ENCODE results near the gene ZNFX1.
A peak's percentile ranks its signal among the peaks of the same experiment; 100 is the strongest.

ZNFX1 gene

DNA sequence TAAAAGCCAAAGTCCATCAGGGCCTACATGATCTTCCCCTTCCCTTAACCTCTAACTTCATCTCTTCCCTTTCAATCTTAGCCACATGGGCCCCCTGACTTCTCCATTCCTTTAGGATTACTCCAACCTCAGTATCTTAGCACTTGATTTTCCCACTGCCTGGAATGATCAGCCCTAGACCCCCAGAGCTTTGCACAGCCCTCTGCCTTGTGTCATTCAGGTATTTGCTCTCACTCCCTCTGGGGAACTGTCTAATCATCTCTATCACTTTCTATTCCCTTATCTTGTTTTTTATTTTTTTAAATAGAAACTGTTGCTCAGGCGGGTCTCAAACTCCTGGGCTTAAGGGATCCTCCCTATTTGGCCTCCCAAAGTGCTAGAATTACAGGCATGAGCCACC is 13.3 kb upstream of the ZNFX1 start:
- no peak for DNase-seq

DNA sequence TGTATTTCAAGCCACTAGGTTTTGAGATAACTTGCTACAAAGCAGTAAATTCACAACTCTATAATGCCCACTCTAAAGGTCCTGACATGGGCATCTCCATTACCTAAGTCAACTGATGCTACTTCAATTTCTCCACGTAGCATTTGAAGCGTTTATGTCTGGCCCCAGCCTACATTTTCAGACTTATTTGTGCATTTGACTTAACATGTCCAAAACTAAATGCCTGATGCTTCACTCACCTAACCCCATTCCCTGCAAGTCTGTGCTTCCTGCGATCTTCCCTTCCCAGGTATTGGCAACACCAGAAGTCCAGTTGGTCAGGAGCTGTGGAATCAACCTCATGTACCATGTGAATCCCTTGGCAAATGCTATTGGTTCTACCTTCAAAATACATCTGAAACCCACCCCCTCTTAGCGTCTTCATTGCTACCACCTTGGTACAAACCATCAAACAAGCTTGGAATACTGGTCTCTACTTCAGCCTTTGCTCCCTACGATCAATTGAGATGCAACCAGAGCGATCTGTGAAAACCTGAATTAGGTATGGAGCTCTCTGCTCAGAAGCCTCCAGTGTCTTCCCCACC is 12.8 kb upstream of the ZNFX1 start:
- DNase-seq, result no peak

DNA sequence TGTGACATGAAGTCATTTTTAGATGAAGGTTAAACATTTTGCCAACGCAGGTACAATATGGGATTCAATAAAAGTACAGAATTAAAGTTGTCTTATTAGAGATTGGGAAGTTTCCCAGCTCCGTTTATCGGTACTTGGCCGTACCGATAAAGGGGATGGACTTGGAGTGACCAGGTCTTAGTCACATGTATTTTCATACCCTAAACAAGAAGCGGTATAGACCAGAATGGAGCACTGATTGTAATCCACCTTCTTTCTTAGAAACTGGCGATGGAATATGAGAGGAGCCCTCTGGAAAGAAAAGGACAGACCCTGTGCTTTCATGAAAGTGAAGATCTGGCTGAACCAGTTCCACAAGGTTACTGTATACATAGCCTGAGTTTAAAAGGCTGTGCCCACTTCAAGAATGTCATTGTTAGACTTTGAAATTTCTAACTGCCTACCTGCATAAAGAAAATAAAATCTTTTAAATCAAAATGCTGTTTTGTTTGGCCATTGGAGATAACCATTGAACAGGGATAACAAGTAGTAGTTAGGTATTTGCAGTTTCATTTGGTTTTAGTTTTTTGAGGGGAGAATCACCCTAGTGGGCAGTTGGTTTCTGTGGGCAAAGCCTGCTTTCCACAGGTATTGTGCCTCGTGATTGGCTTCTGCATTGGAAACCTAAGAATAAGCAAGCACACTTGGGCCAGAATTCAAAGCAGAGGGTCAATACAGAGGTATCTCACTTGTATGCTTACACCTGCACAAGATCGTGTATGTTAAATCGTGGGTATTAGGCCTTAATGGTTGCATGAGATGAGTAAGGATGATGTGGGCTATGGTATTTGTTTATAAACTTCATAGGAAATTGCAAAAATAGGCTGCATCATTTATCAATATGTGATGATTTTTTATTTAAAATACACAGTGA is 11.2 kb upstream of the ZNFX1 start:
- DNase-seq, result no peak

DNA sequence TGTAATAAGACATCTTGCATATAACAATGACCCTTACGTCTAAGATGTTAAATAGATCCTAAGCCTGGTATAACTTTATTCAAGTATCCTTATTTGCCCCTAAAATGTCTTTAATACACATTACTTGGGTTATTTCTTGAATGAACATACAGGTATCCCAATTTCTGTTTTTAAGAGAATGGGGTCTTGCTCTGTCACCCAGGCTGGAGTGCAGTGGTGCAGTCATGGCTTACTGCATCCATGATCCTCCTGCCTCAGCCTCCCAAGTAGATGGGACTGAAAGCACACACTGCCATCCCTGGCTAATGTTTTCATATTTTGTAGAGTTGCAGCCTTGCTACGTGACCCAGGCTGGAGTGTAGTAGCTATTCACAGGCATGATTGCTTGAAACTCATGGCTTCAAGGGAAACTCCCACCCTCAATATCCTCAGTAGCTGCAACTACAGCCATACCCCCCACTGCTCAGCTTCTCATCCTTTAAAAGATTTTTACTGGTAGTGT is 10.4 kb upstream of the ZNFX1 start:
- DNase-seq, result no peak

DNA sequence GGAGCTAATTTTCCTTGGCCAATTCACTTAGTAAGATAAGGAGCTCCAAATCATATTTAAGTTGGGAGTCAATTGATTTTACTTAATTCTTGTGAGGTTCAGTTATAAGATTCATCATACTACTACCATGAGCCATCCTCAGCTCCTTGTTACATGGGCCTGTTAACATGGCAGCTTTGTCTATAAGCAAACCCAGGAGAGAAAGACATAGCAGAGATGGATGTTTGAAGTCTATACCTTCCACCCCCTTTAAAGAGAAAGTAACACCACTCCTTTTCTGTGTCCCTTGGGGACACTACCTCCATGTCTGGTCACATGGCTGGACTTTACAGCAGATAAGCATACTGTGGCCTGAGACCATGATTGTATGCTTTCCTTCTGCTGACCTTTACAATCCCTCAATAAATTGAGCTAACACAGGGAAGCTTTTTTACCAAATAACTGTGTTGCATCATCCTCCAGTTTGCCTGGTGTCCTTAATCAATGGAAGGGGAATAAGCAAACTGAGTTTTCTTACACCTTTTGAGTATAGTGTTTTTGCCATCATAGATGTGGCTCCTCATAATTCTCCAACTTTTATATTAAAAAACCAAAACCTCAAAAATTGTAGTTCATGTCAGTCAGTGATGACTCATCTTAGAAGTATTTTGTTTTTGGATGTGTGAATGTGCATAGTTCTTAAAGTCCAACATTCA is 9.8 kb upstream of the ZNFX1 start:
- peak; percentile 76 for DNase-seq

DNA sequence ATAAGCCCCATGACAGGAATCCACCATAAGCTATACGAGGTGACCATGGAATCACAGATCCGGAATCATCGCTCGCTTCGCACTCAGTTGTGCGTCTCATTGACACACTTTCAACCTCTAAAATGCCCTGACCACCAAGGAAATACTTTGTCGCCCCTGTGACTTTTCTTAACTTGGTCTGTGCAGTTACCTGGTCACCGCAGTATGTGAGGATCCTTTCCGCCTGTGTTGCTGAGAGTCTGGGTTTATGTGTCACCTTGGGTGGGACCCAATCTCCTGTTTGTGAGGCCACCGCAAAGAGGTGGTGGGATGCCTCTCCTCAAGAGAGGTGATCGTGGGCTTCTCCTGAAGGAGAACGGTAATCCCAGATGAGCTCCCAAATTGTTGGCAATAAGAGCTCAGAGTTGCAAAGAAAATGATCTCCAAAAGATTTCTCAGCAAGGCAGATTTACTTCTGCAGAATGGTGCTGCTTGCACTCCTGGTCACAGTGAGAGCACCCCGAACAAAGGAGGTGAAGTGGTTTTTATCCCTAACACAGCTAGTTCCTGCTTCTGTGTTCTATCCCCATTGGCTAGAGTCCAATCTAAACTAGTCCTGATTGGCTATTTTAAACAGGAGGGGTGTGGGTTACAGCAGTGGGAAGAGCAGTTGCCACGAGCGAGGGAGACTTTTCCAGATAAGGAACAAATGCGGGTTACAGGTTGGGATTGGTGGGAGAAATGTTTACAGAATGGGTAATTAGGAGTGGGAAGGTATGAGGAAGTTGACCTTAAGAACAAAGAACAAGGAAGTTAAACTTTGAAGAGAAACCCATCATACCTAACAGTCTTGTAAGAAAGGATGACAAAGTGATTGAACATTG is 9.1 kb upstream of the ZNFX1 start:
- DNase-seq, result no peak

DNA sequence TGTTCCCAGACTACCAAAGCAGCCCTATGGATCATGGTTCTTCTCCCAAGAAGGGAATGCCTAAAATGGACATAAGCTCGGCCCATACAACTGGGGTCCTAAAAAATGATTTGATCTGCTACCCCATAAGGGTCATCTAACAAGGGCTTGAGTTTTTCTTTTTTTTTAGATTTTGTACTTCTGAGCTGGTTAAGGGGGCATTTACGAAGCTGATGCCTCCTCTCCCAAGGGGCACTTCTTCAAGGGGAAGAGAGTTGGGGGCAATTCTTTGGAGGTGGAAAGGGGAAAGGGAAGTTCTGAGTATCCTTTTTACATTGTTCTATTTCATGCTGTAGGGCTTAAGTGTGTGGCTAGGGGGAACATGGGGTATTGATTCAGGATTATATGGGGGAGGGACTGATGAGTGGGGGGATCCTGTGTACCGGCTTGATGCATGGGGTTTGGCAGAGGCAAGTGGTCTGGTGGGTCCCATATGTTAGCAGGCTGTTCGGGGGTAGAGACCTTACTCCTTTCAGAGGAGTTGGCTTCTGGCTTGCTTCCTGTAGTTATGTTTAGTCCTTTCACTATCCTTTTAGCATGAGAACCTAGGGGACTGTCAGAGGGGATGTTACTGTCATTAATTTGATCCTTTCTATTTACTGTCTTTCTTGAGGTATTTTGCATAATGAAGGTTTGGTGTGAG is 8.1 kb upstream of the ZNFX1 start:
- DNase-seq, result no peak

DNA sequence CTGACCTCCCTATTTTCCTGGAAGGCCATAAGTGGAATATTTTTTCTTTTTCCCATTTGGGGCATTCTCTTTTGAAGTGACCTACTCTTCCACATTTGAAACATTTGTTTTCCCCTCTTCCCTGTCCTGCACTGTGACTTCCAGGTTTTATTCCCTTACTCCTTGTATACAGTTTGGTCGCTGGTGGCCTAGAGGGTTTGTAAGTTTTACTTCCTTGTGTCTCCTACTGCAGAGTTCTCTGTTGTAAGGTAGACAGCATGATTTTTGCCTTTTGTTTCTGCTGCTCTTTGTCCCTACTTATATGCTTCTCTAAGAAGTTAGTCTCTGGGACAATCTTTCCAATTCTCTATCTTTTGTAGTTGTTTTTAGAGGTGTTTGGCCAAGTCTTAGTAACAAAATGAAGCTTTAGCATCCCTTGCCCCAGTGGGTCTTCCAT is 7.4 kb upstream of the ZNFX1 start:
- no peak for DNase-seq

DNA sequence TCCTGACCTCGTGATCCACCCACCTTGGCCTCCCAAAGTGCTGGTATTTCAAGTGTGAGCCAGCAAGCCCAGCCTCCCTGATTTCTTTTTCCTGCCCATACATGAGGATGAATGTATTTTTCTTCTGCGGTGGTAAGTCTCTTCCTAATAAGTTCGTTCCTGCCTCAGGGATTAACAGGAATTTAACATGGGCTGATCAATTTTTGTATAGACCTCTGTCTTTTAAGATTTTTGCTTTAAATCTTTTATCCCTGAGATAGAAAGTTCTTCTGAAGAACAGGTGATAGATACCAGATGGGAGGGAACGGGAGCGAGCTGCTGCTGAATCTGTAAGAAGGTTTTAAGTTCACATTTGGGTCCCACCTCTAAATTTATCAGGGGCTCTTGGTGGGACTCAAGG is 7.0 kb upstream of the ZNFX1 start:
- no peak for DNase-seq

DNA sequence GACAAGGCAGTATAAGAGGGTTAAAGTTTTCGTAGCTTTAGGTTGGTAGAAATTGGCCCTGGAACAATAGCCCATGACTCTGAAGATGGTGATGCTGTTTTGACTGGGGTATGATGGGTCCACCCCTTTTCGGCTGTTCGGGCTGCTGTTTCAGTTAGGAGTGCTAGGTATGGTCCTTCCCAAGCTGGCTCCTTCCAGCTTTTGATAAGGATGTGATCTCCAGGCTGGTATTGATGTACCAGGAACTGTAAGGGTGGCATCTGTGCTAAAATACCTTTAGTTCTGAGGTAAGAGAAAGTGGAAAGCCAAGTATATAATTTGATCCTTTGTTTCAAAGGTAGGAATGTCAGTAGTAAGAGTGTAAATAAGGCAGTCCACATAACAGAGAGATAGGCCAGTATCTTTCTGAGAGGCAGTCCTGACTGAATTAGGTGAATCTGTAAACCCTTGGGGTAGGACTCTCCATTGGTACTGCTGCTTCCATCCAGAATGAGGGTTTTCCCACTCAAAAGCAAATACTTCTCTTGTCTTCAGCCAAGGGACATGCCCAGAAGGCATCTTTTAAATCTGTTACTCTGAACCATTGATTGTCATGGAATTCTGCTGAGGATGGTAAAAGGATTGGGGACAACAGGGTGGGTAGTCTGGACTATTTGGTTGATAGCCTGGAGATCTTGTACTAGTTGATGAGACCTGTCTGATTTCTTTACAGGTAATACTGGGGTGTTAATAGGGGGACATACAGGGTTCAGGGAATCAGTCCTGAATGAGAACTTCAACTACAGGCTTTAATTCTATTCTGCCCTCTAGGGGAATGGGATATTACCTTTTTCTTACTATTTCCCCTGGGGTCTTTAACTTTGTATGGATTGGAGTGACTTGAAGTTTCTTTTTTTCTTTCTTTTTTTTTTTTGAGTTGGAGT is 6.1 kb upstream of the ZNFX1 start:
- DNase-seq, result no peak

DNA sequence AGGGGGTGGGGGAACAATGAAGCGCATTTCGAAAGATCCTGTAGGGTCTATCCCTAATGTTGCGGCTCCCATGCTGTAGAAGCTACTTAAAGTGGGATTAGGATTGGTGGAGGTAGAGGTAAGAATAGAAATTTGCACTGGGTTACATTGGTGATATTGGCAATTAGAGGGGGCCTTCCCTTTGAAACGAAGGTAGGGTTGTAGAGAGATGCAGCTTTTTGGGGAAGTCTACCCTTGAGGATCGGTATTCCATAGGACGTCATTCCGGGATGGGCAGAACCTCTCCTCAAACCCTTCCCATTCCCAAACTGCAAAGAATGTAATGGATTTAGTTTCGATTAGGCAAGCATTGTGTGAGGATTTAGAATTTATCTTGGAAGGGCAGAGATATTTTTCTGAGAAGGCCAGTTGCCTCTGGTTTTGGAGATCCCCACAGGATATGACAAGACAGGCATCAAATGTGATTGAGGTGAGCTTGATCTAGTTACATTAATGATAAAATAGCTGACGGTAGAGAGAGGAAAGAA is 5.4 kb upstream of the ZNFX1 start:
- no peak for DNase-seq

DNA sequence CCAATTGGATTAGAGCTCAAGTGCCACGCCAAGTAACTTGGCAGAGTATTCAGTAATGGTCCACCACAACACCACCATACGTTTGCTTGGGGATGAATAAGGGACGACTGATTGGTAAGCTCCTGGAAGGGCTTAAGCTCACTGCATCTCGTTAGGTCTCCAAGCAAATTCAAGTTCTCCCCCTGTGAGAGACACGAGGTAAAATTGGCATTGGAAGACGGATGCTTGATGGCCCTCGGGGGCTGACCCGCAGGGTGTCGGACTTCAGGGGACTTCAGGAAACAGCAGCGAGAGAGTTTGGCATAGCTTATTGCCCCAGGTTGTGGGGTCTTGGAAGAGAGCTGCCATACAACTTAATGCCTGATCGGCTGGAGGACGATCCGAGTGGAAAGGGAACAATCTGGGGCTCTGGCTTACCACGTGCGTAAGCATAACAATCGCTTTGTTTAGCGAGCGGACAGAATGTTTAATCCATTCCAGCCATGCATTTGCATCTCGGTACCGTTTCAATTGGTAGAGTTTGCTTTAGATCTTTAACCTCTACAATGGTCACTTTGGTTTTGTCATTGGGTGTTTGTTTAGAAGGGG is 4.8 kb upstream of the ZNFX1 start:
- DNase-seq, result no peak

DNA sequence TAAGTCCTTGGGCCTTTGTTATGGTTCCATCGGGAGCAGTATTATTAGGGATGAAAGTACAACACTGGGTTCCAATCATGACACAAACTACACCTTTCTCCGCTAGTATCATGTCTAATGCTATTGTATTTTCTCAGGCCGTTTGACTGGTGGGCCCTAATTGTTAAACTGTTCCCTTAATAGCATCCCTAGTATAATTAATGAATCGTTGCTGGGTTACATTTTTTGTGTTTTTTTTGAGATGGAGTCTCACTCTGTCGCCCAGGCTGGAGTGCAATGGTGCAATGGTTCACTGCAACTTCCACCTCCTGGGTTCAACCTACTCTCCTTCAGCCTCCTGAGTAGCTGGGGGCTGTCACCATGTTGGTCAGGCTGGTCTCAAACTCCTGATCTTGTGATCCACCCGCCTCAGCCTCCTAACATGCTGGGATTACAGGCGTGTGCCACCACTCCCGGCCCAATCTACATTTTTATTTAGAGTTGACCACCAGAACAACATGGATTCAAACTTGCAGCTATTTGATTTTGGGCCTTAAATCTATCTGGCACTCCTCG is 4.1 kb upstream of the ZNFX1 start:
- DNase-seq, result no peak

DNA sequence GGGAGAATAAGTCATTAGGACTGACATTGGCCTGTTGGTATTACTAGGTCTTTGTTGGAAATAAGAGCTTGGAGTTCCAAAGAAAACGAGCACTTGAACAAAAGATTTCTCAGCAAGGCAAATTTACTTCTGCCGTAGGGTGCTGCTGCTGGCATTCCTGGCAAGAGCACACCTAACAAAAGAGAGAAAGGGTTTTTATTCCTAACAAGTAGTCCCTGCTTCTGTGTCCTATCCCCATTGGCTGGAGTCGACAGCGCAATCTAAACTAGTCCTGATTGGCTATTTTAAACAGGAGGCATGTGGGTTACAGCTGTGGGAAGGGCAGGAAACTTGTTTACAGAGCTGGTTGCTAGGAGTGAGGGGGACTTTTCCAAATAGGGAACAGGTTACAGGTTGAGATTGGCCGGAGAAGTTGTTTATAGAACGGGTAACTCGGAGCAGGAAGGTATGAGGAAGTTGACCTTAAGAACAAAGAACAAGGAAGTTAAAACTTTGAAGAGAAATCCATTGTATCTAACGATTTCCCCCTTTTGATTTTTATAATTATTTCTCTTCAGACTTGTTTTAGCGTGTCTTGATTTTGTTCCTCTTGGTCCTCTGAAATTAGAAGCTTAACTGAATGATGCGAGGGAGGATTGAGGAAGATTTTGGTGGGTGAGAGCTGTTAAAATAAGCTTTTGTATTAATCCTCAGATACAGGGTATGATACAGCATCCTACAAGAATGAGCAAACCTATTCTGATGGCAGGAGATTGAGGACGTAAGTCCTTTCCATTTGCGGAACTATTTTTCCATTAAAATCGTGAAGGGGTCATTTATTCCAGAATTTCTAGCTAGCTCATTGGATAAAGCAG is 3.4 kb upstream of the ZNFX1 start:
- no peak for DNase-seq

DNA sequence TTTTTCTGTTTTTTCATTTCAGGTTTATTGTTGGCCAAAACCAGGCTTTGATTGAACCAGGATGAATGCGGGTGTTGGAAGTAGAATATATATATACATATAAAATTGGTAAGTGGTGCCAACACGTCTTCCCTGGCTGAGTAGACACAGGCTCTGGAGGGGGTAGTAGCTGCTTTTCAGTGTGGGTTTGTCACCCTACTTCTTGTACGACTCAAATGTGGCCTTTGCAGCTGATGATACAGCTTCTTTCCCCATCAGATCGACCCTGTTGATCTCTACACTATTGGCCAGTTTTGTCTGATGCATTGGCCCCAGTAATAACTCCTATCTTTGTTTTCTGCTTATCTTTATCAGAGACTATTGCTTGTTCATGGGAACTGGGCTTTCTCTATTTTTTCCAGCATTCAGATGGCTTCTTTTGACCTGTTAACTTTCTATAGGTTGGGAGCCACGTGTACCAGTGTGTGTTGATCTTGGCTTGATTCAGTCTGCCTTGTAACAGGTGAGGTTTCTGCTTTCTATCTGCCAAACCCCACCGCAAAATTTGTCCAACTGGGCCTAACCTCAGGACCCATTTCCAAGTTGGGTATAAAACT is 2.7 kb upstream of the ZNFX1 start:
- DNase-seq, result no peak

DNA sequence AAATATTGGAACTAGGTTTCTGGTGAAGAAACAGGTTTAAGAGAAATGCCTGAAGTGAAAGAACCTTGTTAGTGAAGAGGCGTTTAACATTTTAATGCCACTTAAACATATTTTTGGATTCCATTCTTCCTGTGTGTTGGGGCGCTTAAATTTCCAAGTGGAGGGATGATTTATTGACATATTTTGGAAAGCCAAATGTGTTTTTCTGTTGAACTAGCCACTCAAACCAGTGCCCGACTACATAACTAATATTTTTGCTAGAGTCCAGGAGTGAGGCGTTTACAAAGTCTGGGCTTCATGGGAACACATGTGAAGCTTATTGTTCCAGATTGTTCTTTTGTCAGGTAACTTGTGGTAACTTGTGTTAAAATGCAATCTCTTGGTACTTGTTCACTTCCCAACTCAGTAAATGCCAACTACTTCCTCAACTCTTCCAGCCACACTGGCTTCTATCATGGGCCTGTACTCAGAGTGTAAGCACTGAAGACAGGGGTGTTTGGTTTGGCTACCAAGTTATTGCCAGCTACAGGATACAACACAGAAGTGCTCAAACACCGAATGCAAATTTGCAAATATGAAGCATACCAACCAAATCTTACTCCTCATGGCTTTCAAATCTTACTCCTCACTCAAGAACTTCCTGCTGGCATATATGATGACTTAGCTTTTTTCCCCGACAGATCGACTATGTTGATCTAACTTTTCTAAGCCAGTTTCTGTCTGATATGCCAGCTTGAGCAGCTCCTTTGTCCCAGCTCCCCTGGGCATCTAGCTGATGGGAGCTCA is 2.0 kb upstream of the ZNFX1 start:
- DNase-seq, result no peak

DNA sequence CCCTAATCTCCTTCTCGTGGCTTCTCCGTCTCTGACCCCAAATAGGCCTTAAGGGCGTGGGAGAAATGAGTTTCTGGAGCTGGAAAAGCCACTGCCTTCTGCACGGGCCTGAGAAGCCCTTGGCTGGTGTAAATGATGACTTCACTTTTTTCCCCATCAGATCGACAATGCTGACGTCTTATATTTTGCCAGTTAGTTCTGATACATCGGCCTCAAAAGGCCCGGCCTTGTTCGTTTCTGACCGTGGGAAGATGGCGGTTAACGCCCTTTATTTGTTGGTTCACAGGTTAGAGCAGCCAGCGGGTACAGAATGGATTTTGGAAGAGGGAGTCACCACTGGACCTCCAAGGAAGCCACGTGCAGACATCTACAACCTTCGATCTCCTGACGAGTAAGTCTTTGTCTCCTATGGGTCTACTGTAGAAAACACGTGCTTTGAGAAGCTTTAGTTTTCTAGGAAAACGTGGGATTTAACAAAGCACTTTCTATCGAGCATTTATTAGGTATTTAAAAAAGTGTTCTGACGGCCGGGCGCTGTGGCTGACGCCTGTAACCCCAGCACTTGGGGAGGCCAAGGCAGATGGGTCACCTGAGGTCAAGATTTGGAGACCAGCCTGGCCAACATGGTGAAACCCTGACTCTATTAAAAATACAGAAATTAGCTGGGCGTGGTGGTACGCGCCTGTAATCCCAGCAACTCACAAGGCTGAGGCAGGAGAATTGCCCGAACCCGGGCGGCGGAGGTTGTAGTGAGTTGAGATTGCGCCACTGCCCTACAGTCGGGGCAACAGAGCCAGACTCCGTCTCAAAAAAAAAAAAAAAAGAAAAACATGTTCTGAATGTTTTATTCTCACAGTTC is 1.2 kb upstream of the ZNFX1 start:
- no peak for DNase-seq
